Measurements from ENCODE around the gene MINAR1.

GRCh38 chr15:79400650-79401049, 31.5 kb upstream of the MINAR1 start:
- TF ChIP-seq, protein P1, sequence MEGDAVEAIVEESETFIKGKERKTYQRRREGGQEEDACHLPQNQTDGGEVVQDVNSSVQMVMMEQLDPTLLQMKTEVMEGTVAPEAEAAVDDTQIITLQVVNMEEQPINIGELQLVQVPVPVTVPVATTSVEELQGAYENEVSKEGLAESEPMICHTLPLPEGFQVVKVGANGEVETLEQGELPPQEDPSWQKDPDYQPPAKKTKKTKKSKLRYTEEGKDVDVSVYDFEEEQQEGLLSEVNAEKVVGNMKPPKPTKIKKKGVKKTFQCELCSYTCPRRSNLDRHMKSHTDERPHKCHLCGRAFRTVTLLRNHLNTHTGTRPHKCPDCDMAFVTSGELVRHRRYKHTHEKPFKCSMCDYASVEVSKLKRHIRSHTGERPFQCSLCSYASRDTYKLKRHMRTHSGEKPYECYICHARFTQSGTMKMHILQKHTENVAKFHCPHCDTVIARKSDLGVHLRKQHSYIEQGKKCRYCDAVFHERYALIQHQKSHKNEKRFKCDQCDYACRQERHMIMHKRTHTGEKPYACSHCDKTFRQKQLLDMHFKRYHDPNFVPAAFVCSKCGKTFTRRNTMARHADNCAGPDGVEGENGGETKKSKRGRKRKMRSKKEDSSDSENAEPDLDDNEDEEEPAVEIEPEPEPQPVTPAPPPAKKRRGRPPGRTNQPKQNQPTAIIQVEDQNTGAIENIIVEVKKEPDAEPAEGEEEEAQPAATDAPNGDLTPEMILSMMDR (conservative IDR thresholded peaks at IDR 0.05; ENCODE audit: low read depth, low read length), result no peak
- no peak for TF ChIP-seq EZH2 (IDR thresholded peaks at IDR 0.05; ENCODE audit: low read length, unreplicated experiment)
- TF ChIP-seq EZH2phosphoT487 (IDR thresholded peaks at IDR 0.05; ENCODE audit: borderline replicate concordance, low read length), result no peak

Data from PC-3 (cell line).